Measurements from ENCODE around the gene KRTAP5-3.
"Not testable (repeated sequence)": the region's sequence is repeated elsewhere in the genome, so short reads cannot be mapped to it uniquely, and the experiment has no call there.

KRTAP5-3 gene

GRCh38 chr11:1596576-1597121 lies 11.6 kb downstream of the KRTAP5-3 start:
- CTCF ChIA-PET: interaction anchor here (0.7 to 1.4 kb wide), 4 partner anchors 8 to 440 kb away, joined by 3 to 4 read pairs (median 3); partner anchors contain the start of gene KRTAP5-3
- H3K4me1 ChIP-seq (ENCODE audit: control extremely low read depth in 1 of 4, control insufficient read depth in 4 of 4, insufficient read depth in 4 of 4, low read length in 3 of 4); H3K36me3 ChIP-seq (ENCODE audit: control insufficient read depth in 4 of 4, insufficient read depth in 4 of 4, low read length in 3 of 4); H3K27ac ChIP-seq (ENCODE audit: insufficient read depth in 1 of 2, low read depth in 1 of 2, low read length in 2 of 2, poor library complexity in 1 of 2, severe bottlenecking in 2 of 2); H3K4me3 ChIP-seq (ENCODE audit: control insufficient read depth in 1 of 7, extremely low read depth in 1 of 7, insufficient read depth in 4 of 7, low read depth in 2 of 7, low read length in 6 of 7); POLR2A ChIA-PET; DNase-seq; H3K9me3 ChIP-seq (ENCODE audit: control extremely low read depth in 1 of 5, control insufficient read depth in 4 of 5, insufficient read depth in 2 of 5, low read depth in 1 of 5, low read length in 4 of 5): not testable (repeated sequence)
- 93% methylated on average over 5 of the region's 19 CpGs for WGBS (ENCODE audit: insufficient coverage)
- peaks cover 5 to 85% (median 16%) of the 10 kb centered on the region in 5 experiments for H3K27me3 ChIP-seq (replicated peaks in 2 of 5; ENCODE audit: control insufficient read depth in 4 of 5, insufficient read depth in 5 of 5, low read length in 4 of 5)

DNA sequence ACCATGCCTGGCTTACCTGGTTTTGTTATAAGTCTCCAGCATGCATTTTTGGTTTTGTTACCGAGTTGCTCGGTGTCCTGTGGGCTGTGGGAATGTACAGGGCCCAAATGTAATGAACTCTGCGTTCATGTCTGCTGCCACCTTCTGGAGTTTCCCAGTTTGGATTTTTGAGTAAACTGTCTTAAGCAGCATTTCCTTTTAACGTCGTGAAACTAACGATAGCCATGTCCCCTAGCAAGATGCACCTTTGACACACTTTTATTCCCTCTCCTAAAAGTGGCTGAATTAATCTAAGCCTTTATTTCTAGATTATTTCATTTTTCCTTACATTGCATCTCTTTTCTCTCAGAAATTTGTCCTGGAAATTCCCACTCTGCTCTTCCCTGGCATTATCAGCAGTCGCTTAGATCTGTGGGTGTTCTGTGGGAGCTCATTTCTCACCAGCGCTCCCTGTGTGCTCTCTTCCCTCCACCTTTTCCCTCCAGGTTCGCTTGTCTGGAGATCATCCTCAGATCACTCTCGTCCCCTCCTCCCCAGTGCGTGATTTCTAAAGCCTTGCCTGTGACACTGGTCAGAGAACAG lies 12.2 kb downstream of the KRTAP5-3 start:
- H3K36me3 ChIP-seq (ENCODE audit: control insufficient read depth in 4 of 4, insufficient read depth in 4 of 4, low read length in 3 of 4); H3K9me3 ChIP-seq (ENCODE audit: control extremely low read depth in 1 of 5, control insufficient read depth in 4 of 5, insufficient read depth in 2 of 5, low read depth in 1 of 5, low read length in 4 of 5); H3K4me1 ChIP-seq (ENCODE audit: control extremely low read depth in 1 of 4, control insufficient read depth in 4 of 4, insufficient read depth in 4 of 4, low read length in 3 of 4); DNase-seq; POLR2A ChIA-PET; H3K4me3 ChIP-seq (ENCODE audit: control insufficient read depth in 1 of 7, extremely low read depth in 1 of 7, insufficient read depth in 4 of 7, low read depth in 2 of 7, low read length in 6 of 7); H3K27ac ChIP-seq (ENCODE audit: insufficient read depth in 1 of 2, low read depth in 1 of 2, low read length in 2 of 2, poor library complexity in 1 of 2, severe bottlenecking in 2 of 2): not testable (repeated sequence)
- CTCF ChIA-PET: interaction anchor here (0.9 to 3.2 kb wide), 7 partner anchors 10 to 44 kb away, joined by 3 to 12 read pairs (median 4); no protein-coding TSS in a partner anchor
- H3K27me3 ChIP-seq (replicated peaks in 2 of 5; ENCODE audit: control insufficient read depth in 4 of 5, insufficient read depth in 5 of 5, low read length in 4 of 5): peaks cover 5 to 84% (median 16%) of the 10 kb centered on the region in 5 experiments
- 75% methylated on average over 8 of the region's 11 CpGs for WGBS (ENCODE audit: insufficient coverage)

DNA sequence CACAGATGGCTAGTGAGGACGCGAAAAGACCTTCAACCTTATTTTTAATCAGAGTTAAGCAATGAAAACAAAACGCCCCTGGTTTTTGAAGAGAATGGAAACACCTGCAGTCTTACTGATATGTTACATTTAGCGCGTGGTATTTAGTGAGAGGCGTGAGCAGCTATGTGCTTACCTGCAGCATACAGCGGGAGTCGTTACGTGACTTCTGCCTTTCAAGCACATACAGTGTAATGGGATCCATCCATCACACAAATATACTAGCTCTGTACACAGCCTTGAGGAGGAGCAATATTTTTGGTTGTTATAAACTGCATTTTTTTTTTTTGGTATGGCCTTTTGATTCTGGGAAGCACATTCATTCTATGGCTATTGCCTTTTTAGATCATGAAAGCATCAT lies 15.6 kb downstream of the KRTAP5-3 start:
- 89% methylated on average over 9 of the region's 9 CpGs for WGBS (ENCODE audit: insufficient coverage)
- no peak for DNase-seq
- no peak overlapping the region for H3K4me3 ChIP-seq (ENCODE audit: control insufficient read depth in 1 of 7, extremely low read depth in 1 of 7, insufficient read depth in 4 of 7, low read depth in 2 of 7, low read length in 6 of 7)
- no peaks in the 10 kb centered on the region for H3K36me3 ChIP-seq (ENCODE audit: control insufficient read depth in 4 of 4, insufficient read depth in 4 of 4, low read length in 3 of 4)
- H3K9me3 ChIP-seq (ENCODE audit: control extremely low read depth in 1 of 5, control insufficient read depth in 4 of 5, insufficient read depth in 2 of 5, low read depth in 1 of 5, low read length in 4 of 5): peaks cover 0 to 2% (median 0%) of the 10 kb centered on the region in 5 experiments
- ChIA-PET CTCF (interaction anchor here (0.6 to 3.2 kb wide), 4 partner anchors 13 to 300 kb away, joined by 3 to 12 read pairs (median 4); no protein-coding TSS in a partner anchor), POLR2A (no interaction called here)
- no peaks in the 10 kb centered on the region for H3K4me1 ChIP-seq (ENCODE audit: control extremely low read depth in 1 of 4, control insufficient read depth in 4 of 4, insufficient read depth in 4 of 4, low read length in 3 of 4)
- no peak overlapping the region for H3K27ac ChIP-seq (ENCODE audit: insufficient read depth in 1 of 2, low read depth in 1 of 2, low read length in 2 of 2, poor library complexity in 1 of 2, severe bottlenecking in 2 of 2)
- H3K27me3 ChIP-seq (replicated peaks in 2 of 5; ENCODE audit: control insufficient read depth in 4 of 5, insufficient read depth in 5 of 5, low read length in 4 of 5): peaks cover 3 to 89% (median 20%) of the 10 kb centered on the region in 5 experiments

- ChIA-PET POLR2A (no interaction called here), CTCF (no interaction called here)
- Histone ChIP-seq H3K4me3 (ENCODE audit: control insufficient read depth in 1 of 7, extremely low read depth in 1 of 7, insufficient read depth in 4 of 7, low read depth in 2 of 7, low read length in 6 of 7) (no peak overlapping the region), H3K27me3 (replicated peaks in 2 of 5; ENCODE audit: control insufficient read depth in 4 of 5, insufficient read depth in 5 of 5, low read length in 4 of 5) (peaks cover 3 to 85% (median 13%) of the 10 kb centered on the region in 5 experiments), H3K27ac (ENCODE audit: insufficient read depth in 1 of 2, low read depth in 1 of 2, low read length in 2 of 2, poor library complexity in 1 of 2, severe bottlenecking in 2 of 2) (no peak overlapping the region), H3K4me1 (ENCODE audit: control extremely low read depth in 1 of 4, control insufficient read depth in 4 of 4, insufficient read depth in 4 of 4, low read length in 3 of 4) (peaks cover 0 to 5% (median 4%) of the 10 kb centered on the region in 4 experiments), H3K9me3 (ENCODE audit: control extremely low read depth in 1 of 5, control insufficient read depth in 4 of 5, insufficient read depth in 2 of 5, low read depth in 1 of 5, low read length in 4 of 5) (peaks cover 0 to 2% (median 0%) of the 10 kb centered on the region in 5 experiments), H3K36me3 (ENCODE audit: control insufficient read depth in 4 of 4, insufficient read depth in 4 of 4, low read length in 3 of 4) (no peaks in the 10 kb centered on the region)
- no peak for DNase-seq
- WGBS (ENCODE audit: insufficient coverage): 95% methylated on average over 6 of the region's 6 CpGs
Measured at GRCh38 chr11:1589996-1590395, 18.3 kb downstream of the KRTAP5-3 start.

GRCh38 chr11:1589191-1589963 lies 18.9 kb downstream of the KRTAP5-3 start:
- not testable (repeated sequence) for DNase-seq; H3K9me3 ChIP-seq (ENCODE audit: control extremely low read depth in 1 of 5, control insufficient read depth in 4 of 5, insufficient read depth in 2 of 5, low read depth in 1 of 5, low read length in 4 of 5); H3K4me1 ChIP-seq (ENCODE audit: control extremely low read depth in 1 of 4, control insufficient read depth in 4 of 4, insufficient read depth in 4 of 4, low read length in 3 of 4); H3K27ac ChIP-seq (ENCODE audit: insufficient read depth in 1 of 2, low read depth in 1 of 2, low read length in 2 of 2, poor library complexity in 1 of 2, severe bottlenecking in 2 of 2); H3K4me3 ChIP-seq (ENCODE audit: control insufficient read depth in 1 of 7, extremely low read depth in 1 of 7, insufficient read depth in 4 of 7, low read depth in 2 of 7, low read length in 6 of 7); H3K36me3 ChIP-seq (ENCODE audit: control insufficient read depth in 4 of 4, insufficient read depth in 4 of 4, low read length in 3 of 4)
- ChIA-PET POLR2A (interaction anchor here (0.5 kb wide), 1 partner anchor 23 kb away, joined by 3 read pairs; no protein-coding TSS in a partner anchor), CTCF (interaction anchor here (1.2 to 1.9 kb wide), 4 partner anchors 8 to 449 kb away, joined by 4 to 6 read pairs (median 5); no protein-coding TSS in a partner anchor)
- H3K27me3 ChIP-seq (replicated peaks in 2 of 5; ENCODE audit: control insufficient read depth in 4 of 5, insufficient read depth in 5 of 5, low read length in 4 of 5): peaks cover 3 to 81% (median 13%) of the 10 kb centered on the region in 5 experiments
- WGBS (ENCODE audit: insufficient coverage): 4% methylated on average over 4 of the region's 10 CpGs

GRCh38 chr11:1586699-1587098 lies 21.6 kb downstream of the KRTAP5-3 start:
- 100% methylated on average over 1 of the region's 2 CpGs for WGBS (ENCODE audit: insufficient coverage)
- Histone ChIP-seq H3K36me3 (ENCODE audit: control insufficient read depth in 4 of 4, insufficient read depth in 4 of 4, low read length in 3 of 4) (no peaks in the 10 kb centered on the region), H3K4me1 (ENCODE audit: control extremely low read depth in 1 of 4, control insufficient read depth in 4 of 4, insufficient read depth in 4 of 4, low read length in 3 of 4) (peaks cover 0 to 8% (median 6%) of the 10 kb centered on the region in 4 experiments), H3K4me3 (ENCODE audit: control insufficient read depth in 1 of 7, extremely low read depth in 1 of 7, insufficient read depth in 4 of 7, low read depth in 2 of 7, low read length in 6 of 7) (no peak overlapping the region), H3K27ac (ENCODE audit: insufficient read depth in 1 of 2, low read depth in 1 of 2, low read length in 2 of 2, poor library complexity in 1 of 2, severe bottlenecking in 2 of 2) (no peak overlapping the region), H3K27me3 (replicated peaks in 2 of 5; ENCODE audit: control insufficient read depth in 4 of 5, insufficient read depth in 5 of 5, low read length in 4 of 5) (peaks cover 0 to 74% (median 13%) of the 10 kb centered on the region in 5 experiments), H3K9me3 (ENCODE audit: control extremely low read depth in 1 of 5, control insufficient read depth in 4 of 5, insufficient read depth in 2 of 5, low read depth in 1 of 5, low read length in 4 of 5) (peaks cover 0 to 8% (median 6%) of the 10 kb centered on the region in 5 experiments)
- ChIA-PET POLR2A (no interaction called here), CTCF (interaction anchor here (2.1 kb wide), 1 partner anchor 10 kb away, joined by 7 read pairs; no protein-coding TSS in a partner anchor)
- no peak for DNase-seq

All from common myeloid progenitor, CD34-positive (primary cell).